KMS-11 (cell line): ENCODE results near the gene ANO10.

Experiments used
- H2AFZ ChIP-seq: fragments of 200-600 bp; sonication (generic); 2 replicates; pipeline ENCODE4 v1.6.1; 2016; ENCODE audit warnings: antibody characterized with exemption, mixed run types, low read depth
- H3K27ac ChIP-seq: fragments of 200-600 bp; sonication (generic); 2 replicates; pipeline ENCODE4 v1.6.1; 2016; ENCODE audit warnings: mild to moderate bottlenecking, mixed run types
- H3K27me3 ChIP-seq: fragments of 200-600 bp; sonication (generic); 2 replicates; pipeline ENCODE4 v1.6.1; 2017; ENCODE audit warnings: mild to moderate bottlenecking, low read depth, mixed run types, moderate library complexity; ENCODE audit not compliant: insufficient read depth
- H3K36me3 ChIP-seq: fragments of 200-600 bp; sonication (generic); 2 replicates; pipeline ENCODE4 v1.6.1; 2017; ENCODE audit warnings: mild to moderate bottlenecking, mixed run types; ENCODE audit not compliant: insufficient read depth
- H3K4me1 ChIP-seq: fragments of 200-600 bp; sonication (generic); 2 replicates; pipeline ENCODE4 v1.6.1; 2016; ENCODE audit warnings: mild to moderate bottlenecking, low read depth, mixed run types; ENCODE audit not compliant: poor library complexity, severe bottlenecking
- H3K4me2 ChIP-seq: fragments of 200-600 bp; sonication (generic); 2 replicates; pipeline ENCODE4 v1.7.0; 2016; ENCODE audit warnings: mild to moderate bottlenecking, mixed run types
- H3K4me3 ChIP-seq: fragments of 200-600 bp; sonication (generic); IDR thresholded peaks from 2 replicates; pipeline ENCODE4 v1.6.1; 2017; ENCODE audit warnings: low read depth, low read length, mixed read lengths; ENCODE audit not compliant: insufficient read depth
- H3K79me2 ChIP-seq: fragments of 200-600 bp; sonication (generic); 2 replicates; pipeline ENCODE4 v1.6.1; 2016; ENCODE audit warnings: low read depth, mixed run types; ENCODE audit not compliant: insufficient read depth
- H3K9ac ChIP-seq: fragments of 200-600 bp; sonication (generic); 2 replicates; pipeline ENCODE4 v1.6.1; 2016; ENCODE audit warnings: mild to moderate bottlenecking, mixed run types
- H4K20me1 ChIP-seq: fragments of 200-600 bp; sonication (generic); 2 replicates; pipeline ENCODE4 v1.6.1; 2016; ENCODE audit warnings: mild to moderate bottlenecking, mixed run types; ENCODE audit not compliant: insufficient read depth
- CTCF ChIP-seq: fragments of 200-600 bp; sonication (generic); conservative IDR thresholded peaks from 2 replicates; pipeline ENCODE4 v1.6.1; 2017; ENCODE audit warnings: low read depth, mild to moderate bottlenecking, antibody characterized with exemption, low read length, moderate library complexity, mixed read lengths

Gene ANO10

DNA sequence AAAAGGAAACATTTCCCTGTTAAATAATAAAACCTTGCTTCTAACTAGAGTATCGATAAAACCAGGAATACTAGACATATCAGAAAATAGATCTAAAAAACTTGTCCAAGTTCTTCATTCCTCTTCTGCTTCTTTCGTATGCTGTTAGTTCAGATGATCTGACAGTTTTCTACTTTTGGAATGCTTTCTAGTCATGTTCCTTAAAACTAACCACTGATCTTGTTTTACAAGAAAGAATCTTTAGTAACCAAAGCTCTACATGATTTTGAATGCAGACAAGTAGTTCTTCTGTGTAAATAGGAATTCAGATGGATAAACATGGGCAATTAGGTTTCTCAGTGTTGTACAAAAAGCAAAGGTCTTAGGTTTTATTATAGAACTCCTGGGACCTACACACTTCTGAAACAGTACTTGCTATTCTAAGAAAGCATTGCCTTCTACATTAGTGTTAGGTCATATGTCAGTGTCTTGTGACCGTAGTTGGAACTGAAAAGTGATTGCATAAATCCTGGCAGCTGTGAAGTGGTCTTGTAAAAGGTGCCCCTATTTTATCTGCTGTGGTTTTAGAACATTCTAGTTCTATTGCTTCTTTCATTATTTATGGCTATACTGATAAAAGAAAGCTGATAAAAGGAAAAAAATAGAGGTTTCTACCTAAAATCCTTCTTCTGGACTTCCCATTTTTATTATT is 294.8 kb downstream of the ANO10 start:
- Histone ChIP-seq H3K4me3 (no peak overlapping the region), H2AFZ (no peak overlapping the region), H4K20me1 (no peaks in the 10 kb centered on the region), H3K4me2 (no peak overlapping the region), H3K27me3 (no peaks in the 10 kb centered on the region), H3K36me3 (no peaks in the 10 kb centered on the region), H3K4me1 (no peaks in the 10 kb centered on the region), H3K79me2 (no peaks in the 10 kb centered on the region), H3K27ac (no peak overlapping the region), H3K9ac (no peak overlapping the region)
- TF ChIP-seq CTCF: no peak

- TF ChIP-seq CTCF: no peak
- Histone ChIP-seq H3K36me3 (no peaks in the 10 kb centered on the region), H3K4me3 (no peak overlapping the region), H3K4me1 (no peaks in the 10 kb centered on the region), H2AFZ (no peak overlapping the region), H3K79me2 (no peaks in the 10 kb centered on the region), H3K27me3 (no peaks in the 10 kb centered on the region), H3K9ac (no peak overlapping the region), H4K20me1 (no peaks in the 10 kb centered on the region), H3K4me2 (no peak overlapping the region), H3K27ac (no peak overlapping the region)
Observed at GRCh38 chr3:43323541-43323940, 298.3 kb downstream of the ANO10 start.

GRCh38 chr3:43320288-43320687 is 301.5 kb downstream of the ANO10 start:
- Histone ChIP-seq H4K20me1 (no peaks in the 10 kb centered on the region), H3K27me3 (no peaks in the 10 kb centered on the region), H3K4me1 (no peaks in the 10 kb centered on the region), H3K27ac (no peak overlapping the region), H2AFZ (no peak overlapping the region), H3K79me2 (no peaks in the 10 kb centered on the region), H3K4me2 (no peak overlapping the region), H3K4me3 (no peak overlapping the region), H3K9ac (no peak overlapping the region), H3K36me3 (no peaks in the 10 kb centered on the region)
- no peak for TF ChIP-seq CTCF

GRCh38 chr3:43319794-43320193 is 302.0 kb downstream of the ANO10 start:
- Histone ChIP-seq H4K20me1 (no peaks in the 10 kb centered on the region), H3K9ac (no peak overlapping the region), H3K36me3 (no peaks in the 10 kb centered on the region), H3K4me1 (no peaks in the 10 kb centered on the region), H3K4me3 (no peak overlapping the region), H3K27me3 (no peaks in the 10 kb centered on the region), H3K79me2 (no peaks in the 10 kb centered on the region), H2AFZ (no peak overlapping the region), H3K4me2 (no peak overlapping the region), H3K27ac (no peak overlapping the region)
- TF ChIP-seq CTCF: no peak
